ENCODE measurements around the gene SERPING1. TPM values are rescaled to one million over a fixed set of nuclear protein-coding genes. Genes with fewer than 3 reads are reported as not detected.
A peak's percentile ranks its signal among the peaks of the same experiment; 100 is the strongest.

SERPING1 gene
- total RNA-seq, 8 experiments from 2014 or later = 1.7 to 35.1 (median 9.9) TPM

DNA sequence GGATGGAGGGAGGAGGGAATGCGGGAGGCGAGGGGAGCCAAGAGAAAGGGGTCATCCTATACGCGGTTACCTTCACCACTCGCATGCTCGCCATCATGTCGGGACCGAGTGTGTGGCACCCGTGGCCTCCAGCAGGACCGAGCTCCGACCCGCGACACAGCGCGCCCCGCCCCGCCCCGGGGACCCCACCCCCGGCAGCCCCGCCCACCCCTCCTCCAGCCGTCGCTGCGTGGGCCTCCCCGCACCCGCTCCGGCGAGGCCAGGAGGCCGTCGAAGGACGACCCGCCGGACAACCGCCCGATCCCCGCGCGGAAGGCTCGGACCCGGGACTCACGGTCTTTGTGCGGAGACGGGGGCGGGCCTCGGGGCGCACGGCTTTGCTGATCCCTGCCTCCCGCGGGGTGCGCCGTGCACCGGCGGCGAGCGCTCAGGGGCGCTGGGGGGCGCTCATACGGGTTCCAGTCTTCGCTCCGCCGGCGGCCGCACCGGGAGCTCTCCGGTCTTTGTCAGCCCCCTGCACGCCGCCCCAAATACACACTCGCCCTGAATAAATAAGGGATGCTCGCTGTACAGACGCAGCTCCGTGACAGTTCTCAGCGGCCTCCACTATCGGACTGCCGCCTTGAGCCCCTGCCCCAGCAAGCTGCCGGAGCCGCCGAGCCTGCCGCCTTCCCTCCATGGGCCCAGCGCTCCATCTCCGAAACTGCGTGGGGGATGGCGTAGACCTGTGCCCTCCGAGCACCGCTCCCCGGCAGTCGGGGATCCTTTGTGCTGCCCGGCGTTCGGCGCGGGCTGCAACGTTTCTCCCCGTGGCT is 29.8 kb upstream of the SERPING1 start, which contains the start of gene UBE2L6:
Gene UBE2L6 (minus strand): TSS at position 158 of the 815 bp plus-strand sequence. CDS start 61 bp downstream, at position 97.
- H3K4me3 ChIP-seq = peak within 1 kb of the TSS; percentile 82 to 99 (median 90)
- in situ Hi-C loops (cut with MboI; ENCODE audit: low pct_unique_long_range_greater_than_20kb in 2 of 9, low sequenced_read_pairs in 9 of 9, unreplicated experiment in 9 of 9) = loop anchor here in 2 of 9 experiments (5.0 to 10.0 kb wide), 2 partner anchors 75 to 77 kb away; partner anchors contain the start of gene YPEL4 (in 1 of the 2)
- H3K4me1 ChIP-seq (replicated peaks in 1 of 2) = peaks cover 11 to 19% of the 10 kb centered on the region in 2 donors
- peak within 1 kb of the TSS; percentile 90 to 96 for H3K27ac ChIP-seq
- ATAC-seq (replicated peaks in 6 of 8) = peak; percentile 72 to 89 (median 84)
- 0% methylated on average over 2 to 7 of the region's 92 CpGs; no CpG with 5 or more reads in 8 of the 10 experiments for WGBS, 10 experiments

DNA sequence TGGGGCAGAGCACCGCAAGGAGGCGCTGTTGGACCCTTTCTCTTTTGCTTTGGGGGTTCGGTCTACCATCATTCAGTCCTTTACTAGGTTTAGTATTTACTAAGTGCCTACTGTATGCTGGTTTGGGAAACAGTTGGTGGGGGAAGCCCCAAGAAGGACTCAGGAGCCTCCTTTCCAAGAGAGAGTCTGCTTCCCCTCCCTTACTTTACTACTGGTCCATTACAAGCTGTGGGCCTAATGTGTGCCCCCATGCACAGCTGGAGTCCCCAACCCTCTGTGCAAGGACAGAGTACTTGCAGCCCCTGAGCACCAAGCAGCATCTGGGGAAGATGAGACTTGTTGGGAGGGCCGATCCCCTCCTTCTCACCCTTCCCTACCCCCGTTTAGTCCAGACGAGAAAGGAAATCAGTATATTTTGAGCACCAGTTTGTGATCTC is 29.1 kb upstream of the SERPING1 start:
- Histone ChIP-seq H3K4me1 (replicated peaks in 1 of 2) (peaks cover 11 to 19% of the 10 kb centered on the region in 2 donors), H3K4me3 (peak overlapping the region; percentile 82 to 99 (median 90)), H3K27ac (peak overlapping the region; percentile 90 to 96)
- peak in 6 of 8 experiments; percentile 6 to 20 (median 13) for ATAC-seq (replicated peaks in 6 of 8)
- in situ Hi-C loops (cut with MboI; ENCODE audit: low pct_unique_long_range_greater_than_20kb in 2 of 9, low sequenced_read_pairs in 9 of 9, unreplicated experiment in 9 of 9) = loop anchor here in 2 of 9 experiments (5.0 to 10.0 kb wide), 2 partner anchors 74 to 76 kb away; partner anchors contain the start of gene YPEL4 (in 1 of the 2)
- 17 to 100% (median 35%) methylated on average over 1 to 4 of the region's 6 CpGs; no CpG with 5 or more reads in 6 of the 10 experiments for WGBS, 10 experiments

DNA sequence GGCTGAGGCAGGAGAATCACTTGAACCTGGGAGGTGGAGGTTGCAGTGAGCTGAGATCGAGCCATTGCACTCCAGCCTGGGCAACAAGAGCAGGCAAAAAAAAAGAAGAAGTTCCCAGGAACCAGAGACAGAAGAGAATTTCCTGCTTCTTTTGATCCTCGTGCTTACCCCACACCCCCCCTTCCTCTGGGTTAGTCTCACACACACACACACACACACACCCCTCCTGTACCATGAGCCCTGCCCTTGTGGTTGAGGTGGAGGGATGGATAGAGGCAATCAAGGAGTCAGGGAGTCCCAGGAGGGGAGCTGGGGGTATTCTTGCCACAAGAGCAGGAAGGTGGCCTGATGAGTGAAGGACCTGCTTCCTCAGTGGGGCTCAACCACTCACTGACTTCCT is 25.9 kb upstream of the SERPING1 start:
- peaks cover 5 to 11% of the 10 kb centered on the region in 2 donors for H3K4me1 ChIP-seq (replicated peaks in 1 of 2)
- H3K27ac ChIP-seq = no peak overlapping the region
- no peak overlapping the region for H3K4me3 ChIP-seq
- 33 to 100% (median 60%) methylated on average over 1 to 2 of the region's 2 CpGs; no CpG with 5 or more reads in 5 of the 10 experiments for WGBS, 10 experiments
- in situ Hi-C loops (cut with MboI; ENCODE audit: low pct_unique_long_range_greater_than_20kb in 2 of 9, low sequenced_read_pairs in 9 of 9, unreplicated experiment in 9 of 9) = no loop called here
- no peak for ATAC-seq (replicated peaks in 6 of 8)

DNA sequence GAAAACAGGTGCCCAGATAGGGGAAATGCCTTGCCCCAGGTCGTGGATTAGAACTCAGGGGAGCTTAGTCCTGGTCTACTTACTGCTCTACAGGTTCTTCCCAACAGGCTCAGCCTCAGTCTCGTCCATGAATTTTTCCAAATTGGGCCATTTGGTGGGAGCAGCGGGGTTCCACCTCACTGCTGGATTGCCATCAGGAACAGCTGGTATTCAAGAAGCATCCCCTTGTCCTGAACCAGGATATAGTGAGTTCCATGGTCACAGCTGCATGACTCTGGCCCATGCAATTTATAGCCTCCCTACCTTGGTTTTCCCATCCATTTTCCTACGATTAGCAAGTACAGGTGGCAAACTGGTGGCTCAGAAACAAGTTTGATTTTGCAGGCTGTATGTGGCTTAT is 23.4 kb upstream of the SERPING1 start:
- ATAC-seq (replicated peaks in 6 of 8) = no peak
- in situ Hi-C loops (cut with MboI; ENCODE audit: low pct_unique_long_range_greater_than_20kb in 2 of 9, low sequenced_read_pairs in 9 of 9, unreplicated experiment in 9 of 9) = no loop called here
- no peak overlapping the region for H3K4me3 ChIP-seq

DNA sequence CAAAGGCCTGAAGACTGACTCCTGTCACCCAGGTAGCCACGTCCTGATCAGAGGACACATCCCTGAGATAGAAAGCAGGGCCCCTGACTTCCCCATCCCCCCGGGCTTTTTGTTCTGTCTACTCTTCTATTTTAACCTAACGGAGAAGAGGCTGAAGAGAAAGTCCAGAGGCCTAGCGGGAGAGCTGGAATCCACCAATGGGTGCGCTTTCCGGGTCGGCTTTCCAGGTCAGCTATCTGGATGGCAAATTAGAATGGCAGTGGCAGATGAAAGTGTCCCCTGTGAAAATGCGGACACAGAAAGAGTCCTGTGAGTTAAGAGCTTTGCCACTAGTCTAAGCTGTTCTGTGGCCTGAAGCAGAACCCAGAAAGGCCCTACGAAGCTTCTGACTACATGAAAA is 13.1 kb upstream of the SERPING1 start:
- ATAC-seq (replicated peaks in 6 of 8) = no peak
- Histone ChIP-seq H3K27ac (no peak overlapping the region), H3K4me3 (no peak overlapping the region), H3K4me1 (replicated peaks in 1 of 2) (peaks cover 5 to 6% of the 10 kb centered on the region in 2 donors)
- WGBS, 10 experiments = 0 to 80% (median 73%) methylated on average over 1 to 7 of the region's 9 CpGs; no CpG with 5 or more reads in 3 of the 10 experiments
- in situ Hi-C loops (cut with MboI; ENCODE audit: low pct_unique_long_range_greater_than_20kb in 2 of 9, low sequenced_read_pairs in 9 of 9, unreplicated experiment in 9 of 9) = no loop called here

More for the DNA sequence above, 23.4 kb upstream of the SERPING1 start:
- no peak overlapping the region for H3K27ac ChIP-seq
- H3K4me1 ChIP-seq (replicated peaks in 1 of 2) = peaks cover 5 to 12% of the 10 kb centered on the region in 2 donors
- WGBS, 10 experiments = 0 to 100% (median 44%) methylated on average over 1 to 4 of the region's 4 CpGs; no CpG with 5 or more reads in 1 of the 10 experiments

DNA sequence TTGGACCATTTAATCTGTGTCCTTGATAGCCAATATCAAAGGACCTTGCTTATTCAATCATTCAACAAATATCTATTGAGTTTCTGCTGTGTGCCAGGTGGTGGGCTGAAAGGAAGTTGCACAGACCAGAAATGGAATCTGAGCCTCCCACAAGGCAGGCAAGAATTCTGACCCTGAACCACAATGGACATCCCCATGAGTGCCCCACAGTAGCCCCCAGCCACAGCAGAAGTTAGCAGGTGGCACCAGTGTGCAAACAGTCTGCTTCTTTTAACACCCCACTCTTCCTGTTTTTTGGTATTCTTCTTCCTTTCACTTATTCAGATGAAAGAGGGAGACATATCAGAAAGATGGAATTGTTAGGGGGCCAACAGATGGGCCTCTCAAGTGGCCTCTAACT is 12.2 kb upstream of the SERPING1 start:
- in situ Hi-C loops (cut with MboI; ENCODE audit: low pct_unique_long_range_greater_than_20kb in 2 of 9, low sequenced_read_pairs in 9 of 9, unreplicated experiment in 9 of 9) = no loop called here
- no peak for ATAC-seq (replicated peaks in 6 of 8)
- Histone ChIP-seq H3K27ac (no peak overlapping the region), H3K4me3 (no peak overlapping the region), H3K4me1 (replicated peaks in 1 of 2) (peaks cover 5 to 6% of the 10 kb centered on the region in 2 donors)

DNA sequence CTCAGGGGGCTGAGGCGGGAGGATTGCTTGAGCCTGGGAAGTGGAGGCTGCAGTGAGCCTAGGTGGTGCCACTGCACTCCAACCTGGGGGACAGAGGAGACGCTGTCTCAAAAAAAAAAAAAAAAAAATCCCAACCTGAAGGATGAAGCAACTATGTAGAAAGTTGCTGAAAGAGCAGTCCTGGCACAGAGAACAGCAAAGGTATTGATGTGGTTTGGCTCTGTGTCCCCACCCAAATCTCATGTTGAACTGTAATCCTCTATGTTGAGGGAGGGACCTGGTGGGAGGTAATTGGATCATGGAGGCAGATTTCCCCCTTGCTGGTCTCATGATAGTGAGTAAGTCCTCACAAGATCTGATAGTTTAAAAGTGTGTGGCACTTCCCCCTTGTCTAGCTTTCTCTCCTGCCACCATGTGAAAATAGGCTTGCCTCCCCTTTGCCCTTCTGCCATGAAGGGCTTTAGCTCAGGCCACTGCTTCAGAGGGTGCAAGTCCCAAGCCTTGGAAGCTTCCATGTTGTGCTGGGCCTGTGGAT is 10.7 kb upstream of the SERPING1 start:
- no peak overlapping the region for H3K4me3 ChIP-seq
- in situ Hi-C loops (cut with MboI; ENCODE audit: low pct_unique_long_range_greater_than_20kb in 2 of 9, low sequenced_read_pairs in 9 of 9, unreplicated experiment in 9 of 9) = no loop called here
- 29 to 100% (median 80%) methylated on average over 1 of the region's 2 CpGs; no CpG with 5 or more reads in 7 of the 10 experiments for WGBS, 10 experiments
- no peak for ATAC-seq (replicated peaks in 6 of 8)
- H3K27ac ChIP-seq = no peak overlapping the region
- H3K4me1 ChIP-seq (replicated peaks in 1 of 2) = peaks cover 5 to 6% of the 10 kb centered on the region in 2 donors

DNA sequence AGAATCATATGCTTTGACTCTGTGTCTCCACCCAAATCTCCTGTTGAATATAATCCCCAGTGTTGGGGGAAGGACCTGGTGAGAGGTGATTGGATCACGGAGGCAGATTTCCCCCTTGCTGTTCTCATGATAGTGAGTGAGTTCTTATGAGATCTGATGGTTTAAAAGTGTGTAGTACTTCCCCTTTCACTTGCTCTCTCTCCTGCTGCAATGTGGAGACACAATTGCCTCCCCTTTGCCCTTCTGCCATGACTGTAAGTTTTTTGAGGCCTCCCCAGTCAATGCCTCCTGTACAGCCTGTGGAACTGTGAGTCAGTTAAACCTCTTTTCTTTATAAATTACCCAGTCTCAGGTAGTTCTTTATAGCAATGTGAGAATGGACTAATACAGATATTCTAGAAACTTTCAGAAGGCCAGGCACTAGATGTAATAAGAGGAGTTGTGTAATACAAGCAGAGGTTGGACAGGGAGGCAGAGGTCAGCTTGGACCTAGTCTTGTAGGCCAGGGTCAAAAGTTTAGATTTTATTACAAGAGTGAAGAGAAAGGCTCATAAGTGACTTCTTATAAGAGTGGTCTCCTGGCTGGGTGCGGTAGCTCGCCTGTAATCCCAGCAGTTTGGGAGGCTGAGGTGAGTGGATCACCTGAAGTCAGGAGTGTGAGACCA is 9.3 kb upstream of the SERPING1 start:
- ATAC-seq (replicated peaks in 6 of 8) = no peak
- in situ Hi-C loops (cut with MboI; ENCODE audit: low pct_unique_long_range_greater_than_20kb in 2 of 9, low sequenced_read_pairs in 9 of 9, unreplicated experiment in 9 of 9) = no loop called here
- Histone ChIP-seq H3K27ac (no peak overlapping the region), H3K4me1 (replicated peaks in 1 of 2) (peaks cover 6 to 11% of the 10 kb centered on the region in 2 donors), H3K4me3 (no peak overlapping the region)
- 0 to 100% (median 91%) methylated on average over 1 to 3 of the region's 3 CpGs; no CpG with 5 or more reads in 2 of the 10 experiments for WGBS, 10 experiments

DNA sequence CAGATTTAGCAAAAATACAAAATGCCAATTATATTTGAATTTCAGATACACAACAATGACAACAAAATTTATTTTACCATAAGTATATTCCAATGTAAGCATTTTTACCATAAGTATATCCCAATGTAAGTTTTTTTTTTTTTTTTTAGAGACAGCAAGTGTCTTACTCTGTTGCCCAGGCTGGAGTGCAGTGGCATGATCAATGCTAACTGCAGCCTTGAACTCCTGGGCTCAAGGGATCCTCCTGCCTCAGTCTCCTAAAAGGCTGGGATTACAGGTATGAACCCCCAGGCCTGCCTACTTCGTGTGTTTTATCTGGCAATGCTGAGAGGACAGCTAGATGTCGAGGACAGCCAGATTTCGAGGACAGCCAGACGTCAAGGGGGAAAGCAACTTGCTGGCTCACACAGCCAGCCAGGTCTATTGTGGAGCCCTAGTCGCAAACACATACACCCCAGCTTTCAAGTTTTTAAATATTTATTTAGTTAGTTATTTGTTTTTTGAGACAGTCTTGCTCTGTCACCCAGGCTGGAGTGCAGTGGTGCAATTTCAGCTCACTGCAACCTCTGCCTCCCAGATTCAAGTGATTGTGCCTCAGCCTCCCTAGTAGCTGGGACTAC is 1.1 kb upstream of the SERPING1 start:
- Histone ChIP-seq H3K4me3 (no peak overlapping the region), H3K4me1 (replicated peaks in 1 of 2) (peaks cover 20 to 32% of the 10 kb centered on the region in 2 donors), H3K27ac (no peak overlapping the region)
- ATAC-seq (replicated peaks in 6 of 8) = no peak
- WGBS, 10 experiments = 50 to 100% (median 69%) methylated on average over 1 to 5 of the region's 5 CpGs; no CpG with 5 or more reads in 1 of the 10 experiments
- in situ Hi-C loops (cut with MboI; ENCODE audit: low pct_unique_long_range_greater_than_20kb in 2 of 9, low sequenced_read_pairs in 9 of 9, unreplicated experiment in 9 of 9) = no loop called here

DNA sequence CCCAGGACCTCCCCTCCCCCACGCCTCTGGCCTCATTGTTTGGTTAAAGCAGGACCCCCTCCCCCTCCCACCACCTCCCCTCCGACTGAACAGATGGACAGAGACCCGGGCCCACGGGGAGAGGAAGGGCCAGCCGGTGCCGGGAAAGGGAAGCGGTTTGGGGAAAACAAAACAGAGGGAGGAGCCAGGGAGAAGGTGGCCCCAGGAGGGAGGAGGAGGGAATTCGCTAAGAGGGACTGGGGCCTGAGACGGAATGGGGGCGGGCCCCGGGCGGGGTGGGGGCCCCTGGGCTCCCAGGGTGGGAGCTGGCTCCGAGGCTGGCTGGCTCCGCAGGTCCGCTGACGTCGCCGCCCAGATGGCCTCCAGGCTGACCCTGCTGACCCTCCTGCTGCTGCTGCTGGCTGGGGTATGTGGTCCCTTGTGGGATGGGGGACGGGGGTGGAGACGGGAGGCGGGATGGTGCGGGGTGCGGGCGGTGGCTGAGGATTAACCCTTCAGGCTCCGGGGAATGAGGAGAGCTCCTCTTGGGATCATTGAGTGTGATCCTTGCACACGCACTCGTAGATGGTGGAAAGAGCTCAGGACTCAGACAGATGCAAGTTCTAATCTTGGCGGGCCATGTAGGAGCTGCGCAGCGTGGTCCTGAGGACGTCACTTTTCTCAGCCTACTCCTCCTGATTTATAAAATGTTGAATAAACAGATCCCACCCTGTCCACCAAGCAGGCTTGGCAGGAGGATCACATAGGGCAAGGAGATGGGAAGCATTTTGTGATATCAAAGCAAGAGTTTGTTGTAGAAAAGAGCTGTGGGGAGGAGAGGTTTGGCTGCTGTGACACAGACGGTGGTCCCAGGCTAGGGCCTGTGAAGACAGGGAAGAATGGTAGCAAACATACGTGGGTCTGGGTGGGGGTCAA is 688 bp downstream of the SERPING1 start:
- Histone ChIP-seq H3K4me1 (replicated peaks in 1 of 2) (peaks cover 20 to 27% of the 10 kb centered on the region in 2 donors), H3K4me3 (peak overlapping the region; percentile 7 to 29 (median 15)), H3K27ac (peak overlapping the region; percentile 27 to 62)
- ATAC-seq (replicated peaks in 6 of 8) = peak; percentile 79 to 91 (median 88)
- WGBS, 10 experiments = 8 to 20% (median 17%) methylated on average over 1 to 4 of the region's 33 CpGs; no CpG with 5 or more reads in 4 of the 10 experiments
- in situ Hi-C loops (cut with MboI; ENCODE audit: low pct_unique_long_range_greater_than_20kb in 2 of 9, low sequenced_read_pairs in 9 of 9, unreplicated experiment in 9 of 9) = no loop called here

DNA sequence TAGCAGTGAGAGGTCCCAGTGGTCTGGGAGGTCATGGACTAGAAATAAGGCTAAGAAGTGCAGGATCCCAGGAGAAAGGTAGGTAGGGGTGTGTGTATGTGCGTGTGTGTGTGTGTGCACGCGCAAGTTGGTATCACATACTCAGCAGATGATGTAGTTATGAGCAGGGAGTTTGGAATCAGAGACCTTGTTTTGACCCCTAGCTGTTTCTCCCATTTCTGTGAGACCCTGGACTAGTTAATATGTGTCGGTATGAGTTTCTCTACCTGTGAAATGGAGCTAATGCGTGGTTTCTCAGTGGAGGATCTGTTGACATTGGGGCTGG is 1.3 kb downstream of the SERPING1 start:
- 58 to 100% (median 64%) methylated on average over 1 to 3 of the region's 5 CpGs; no CpG with 5 or more reads in 3 of the 10 experiments for WGBS, 10 experiments
- in situ Hi-C loops (cut with MboI; ENCODE audit: low pct_unique_long_range_greater_than_20kb in 2 of 9, low sequenced_read_pairs in 9 of 9, unreplicated experiment in 9 of 9) = no loop called here
- ATAC-seq (replicated peaks in 6 of 8) = no peak
- Histone ChIP-seq H3K4me3 (peak overlapping the region in 3 of 5 donors; percentile 15 to 29 (median 28)), H3K27ac (peak overlapping the region; percentile 18 to 27), H3K4me1 (replicated peaks in 1 of 2) (peaks cover 20 to 26% of the 10 kb centered on the region in 2 donors)

DNA sequence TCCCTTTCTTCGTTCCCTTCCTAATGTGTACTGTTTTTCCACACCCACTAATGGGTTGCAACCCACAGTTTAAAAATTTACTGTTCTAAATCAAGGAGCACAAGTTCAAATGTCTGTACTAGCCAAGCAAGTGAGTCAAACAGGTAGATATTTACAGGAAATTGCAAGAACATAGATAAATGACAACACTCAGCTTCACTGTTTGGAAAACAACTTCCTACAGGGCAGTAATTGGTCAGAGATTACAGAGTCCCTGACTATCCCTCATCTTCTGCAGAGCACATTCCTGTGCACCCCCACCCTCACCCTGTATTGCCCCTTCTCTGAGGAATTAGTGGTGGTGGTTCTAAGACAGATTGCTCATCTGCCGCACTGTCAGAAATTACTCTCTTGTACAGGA is 1.9 kb downstream of the SERPING1 start:
- Histone ChIP-seq H3K4me3 (no peak overlapping the region), H3K4me1 (replicated peaks in 1 of 2) (peaks cover 20 to 26% of the 10 kb centered on the region in 2 donors), H3K27ac (no peak overlapping the region)
- no peak for ATAC-seq (replicated peaks in 6 of 8)
- WGBS, 10 experiments = 17 to 78% (median 50%) methylated on average over 1 to 2 of the region's 2 CpGs; no CpG with 5 or more reads in 1 of the 10 experiments
- in situ Hi-C loops (cut with MboI; ENCODE audit: low pct_unique_long_range_greater_than_20kb in 2 of 9, low sequenced_read_pairs in 9 of 9, unreplicated experiment in 9 of 9) = no loop called here

Data from motor neuron (in vitro differentiated cells).